Activated CD8-positive, alpha-beta memory T cell treated with anti-CD3 and anti-CD28 coated beads for 4 hours (primary cell): Measurements from ENCODE around the gene CCDC149.

Experiments
- DNase-seq, 2 donors: peaks; one replicate each; pipeline ENCODE4 v3.0.0-alpha.2; 2020; ENCODE audit warnings: low read depth in 2 of 2

Gene CCDC149

DNA sequence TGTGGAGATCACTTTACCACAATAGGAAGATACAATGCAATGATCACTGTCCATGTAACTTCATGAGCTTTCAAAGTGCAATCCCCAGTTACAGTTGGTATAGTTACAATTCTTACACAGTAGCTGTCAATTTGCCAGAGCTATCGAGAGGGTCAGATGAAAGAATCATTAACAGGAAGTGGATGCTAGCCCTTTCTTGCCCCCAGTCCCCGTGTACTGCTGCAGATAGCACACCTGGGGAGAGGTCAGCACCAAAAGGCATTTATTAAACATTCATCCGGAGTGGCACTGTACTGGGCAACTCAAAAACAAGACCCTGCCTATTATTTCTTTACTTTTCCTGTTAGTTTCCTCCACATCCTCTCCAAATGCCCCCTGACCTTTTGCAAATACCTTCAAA is 69.7 kb downstream of the CCDC149 start:
- DNase-seq, result no peak

DNA sequence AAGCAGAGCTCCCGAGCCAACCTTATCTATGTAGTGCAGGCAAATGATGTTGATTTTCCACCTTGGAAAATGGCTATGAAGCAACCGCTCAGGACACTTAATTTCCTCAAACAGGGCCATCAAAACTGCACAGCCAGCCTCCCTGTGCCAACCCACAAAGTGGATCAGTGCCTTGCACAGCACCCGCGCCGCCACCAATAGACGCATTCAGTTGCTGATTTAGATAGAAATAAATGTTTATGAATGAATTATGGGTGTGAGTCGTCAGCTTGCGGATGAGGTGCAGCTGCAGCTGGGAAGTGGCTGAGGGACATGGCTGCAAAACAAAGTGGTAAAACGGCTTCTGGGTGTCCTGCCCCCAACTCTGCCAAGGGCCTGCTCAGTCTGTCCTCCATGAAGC is 70.5 kb downstream of the CCDC149 start:
- no peak for DNase-seq

DNA sequence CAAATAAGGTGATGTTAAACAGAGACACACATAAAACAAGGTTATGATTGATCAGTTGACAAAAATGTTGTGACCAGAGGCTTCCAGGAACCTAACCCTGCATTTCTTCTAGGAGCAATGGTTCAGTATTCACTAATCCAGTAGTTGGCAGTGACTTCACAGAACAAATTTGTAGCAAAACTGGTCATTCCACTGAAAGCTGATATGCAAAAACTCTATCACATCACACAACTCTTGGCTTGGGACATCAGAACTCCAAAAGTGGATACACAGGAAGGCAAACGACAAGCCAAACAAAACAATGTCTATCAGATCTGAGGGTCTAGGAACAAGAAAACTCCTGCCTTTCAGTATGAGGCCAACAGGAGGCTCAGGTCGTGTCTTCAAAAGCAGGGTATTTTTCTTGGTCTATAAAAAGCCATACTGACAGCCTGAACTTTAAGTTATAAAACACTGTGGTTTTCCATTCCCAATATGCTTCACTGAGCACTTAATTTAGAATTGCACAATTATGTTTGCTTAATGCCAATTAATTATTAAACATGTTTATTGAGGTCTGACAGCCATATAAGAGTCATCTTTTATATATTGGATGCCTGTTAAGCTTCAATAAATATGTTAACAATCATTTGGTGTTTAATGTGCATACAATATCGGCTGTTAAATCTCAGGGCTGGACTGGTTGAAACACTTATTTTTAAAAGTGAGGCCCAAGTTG is 71.9 kb downstream of the CCDC149 start:
- no peak for DNase-seq

DNA sequence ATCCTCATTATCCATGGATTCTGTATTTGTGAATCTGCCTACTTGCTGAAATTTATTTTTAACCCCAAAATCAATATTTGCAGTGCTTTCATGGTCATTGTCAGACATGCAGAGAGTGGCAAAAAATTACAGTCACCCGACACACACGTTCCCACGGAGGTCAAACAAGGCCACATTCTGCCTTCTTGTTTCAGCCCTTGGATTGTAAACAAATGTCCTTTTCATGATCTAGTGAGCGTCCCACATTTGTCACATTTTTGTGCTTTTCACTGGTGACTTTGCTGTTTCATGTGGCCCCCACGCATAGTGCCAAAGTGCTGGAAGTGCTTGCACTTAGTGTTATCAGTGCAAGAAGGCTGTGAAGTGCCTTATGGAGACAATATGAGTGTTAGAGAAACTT is 72.5 kb downstream of the CCDC149 start:
- DNase-seq, result no peak

DNA sequence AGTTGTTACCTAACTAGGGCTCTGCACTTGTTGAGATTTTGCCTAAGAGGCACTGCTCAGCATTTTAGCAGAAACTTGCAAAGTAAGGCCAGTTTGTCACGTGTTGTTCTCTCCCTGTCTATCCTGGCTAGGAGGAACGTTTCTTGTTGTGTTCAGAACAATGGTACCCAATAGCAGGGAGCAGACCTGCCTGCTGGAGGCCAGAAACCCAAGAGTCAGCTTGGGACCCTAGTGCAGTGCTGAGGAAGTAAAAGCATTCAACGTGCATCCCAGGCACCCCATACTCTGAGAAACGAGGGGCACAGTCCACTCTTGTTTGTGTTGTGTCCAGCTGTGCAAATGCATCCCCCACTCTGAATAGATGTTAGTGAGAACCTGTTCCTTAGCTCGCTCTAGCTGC is 75.1 kb downstream of the CCDC149 start:
- no peak for DNase-seq

DNA sequence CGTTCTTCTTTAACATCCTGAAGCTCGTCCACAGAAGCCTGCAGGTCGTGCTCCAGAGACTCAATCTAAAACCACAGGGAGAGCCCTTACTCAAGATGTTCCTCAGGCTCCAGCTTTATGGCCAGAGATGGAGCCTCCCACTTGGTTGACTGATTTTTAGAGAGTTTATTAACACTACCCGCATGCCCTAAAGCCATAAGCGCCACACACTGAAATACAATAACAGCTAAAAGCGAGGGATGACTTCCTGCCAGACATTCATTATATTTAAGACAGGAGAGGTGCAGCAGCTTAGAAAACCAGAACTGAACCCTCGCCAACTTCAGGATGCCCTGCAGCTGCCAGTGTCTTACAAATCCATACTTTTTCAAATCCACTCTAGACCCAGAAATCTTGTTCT is 75.5 kb downstream of the CCDC149 start:
- DNase-seq, result no peak

DNA sequence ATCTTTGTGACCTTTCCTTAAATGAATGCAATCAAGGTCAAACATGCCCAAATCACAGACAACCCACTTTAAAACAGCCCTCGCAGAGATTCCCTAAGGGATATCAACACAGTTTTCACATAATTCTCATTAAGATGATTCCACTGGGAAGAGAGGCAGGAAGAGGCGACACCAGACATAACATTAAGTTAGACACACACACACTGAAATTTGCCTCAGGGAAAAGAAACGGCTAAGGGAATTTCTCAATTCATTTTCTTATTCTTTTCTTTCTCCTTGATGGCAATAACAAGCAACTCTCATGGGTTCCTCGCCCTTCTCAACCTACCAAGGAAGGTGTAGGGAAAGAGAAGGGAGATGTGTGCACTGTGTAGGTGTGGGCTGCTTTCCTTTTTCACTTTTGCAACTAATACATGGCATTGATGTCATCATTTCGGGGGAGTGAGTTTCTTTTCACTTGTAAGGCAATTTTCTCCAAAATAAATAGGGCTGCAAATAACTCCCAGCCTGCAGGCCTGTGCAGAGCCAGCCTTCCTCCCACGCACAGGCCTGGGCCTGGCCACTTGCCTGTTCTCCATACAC is 76.1 kb downstream of the CCDC149 start:
- no peak for DNase-seq

DNA sequence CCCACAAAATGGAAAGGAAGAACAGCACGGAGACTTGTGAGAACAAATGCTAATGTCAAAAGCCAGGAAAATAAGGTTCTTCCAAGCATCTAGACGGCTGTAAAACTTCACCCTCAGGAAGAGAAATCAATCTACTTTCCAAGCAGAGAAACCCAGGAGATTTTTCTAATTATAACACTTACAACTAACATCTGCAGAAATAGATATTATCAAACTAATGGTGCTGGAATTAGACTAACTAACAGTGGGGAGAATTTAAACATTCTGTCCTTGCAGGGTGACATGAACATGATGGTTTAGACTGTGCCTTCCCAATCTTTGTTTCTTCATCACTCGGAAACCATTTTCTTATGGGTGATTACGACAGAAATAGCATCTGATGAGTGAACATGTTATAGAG is 77.1 kb downstream of the CCDC149 start:
- no peak for DNase-seq

DNA sequence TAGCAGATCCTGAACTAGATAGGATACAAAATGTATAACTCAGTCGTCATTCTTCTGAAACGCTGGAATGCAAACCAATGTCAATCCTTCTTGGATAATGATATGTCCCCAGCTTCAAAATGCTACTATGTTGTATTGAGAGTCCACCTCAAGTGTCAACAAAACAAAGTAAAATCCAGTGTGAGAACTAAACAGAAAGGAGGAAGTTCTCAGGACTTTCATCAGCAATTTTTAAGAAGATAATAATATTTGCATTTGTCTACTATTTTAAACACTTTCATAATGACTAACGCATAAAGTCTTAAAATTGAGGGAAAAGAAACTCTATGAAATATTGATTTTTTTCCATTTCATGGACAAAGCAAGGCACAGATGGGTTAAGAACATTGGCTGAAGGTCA is 81.2 kb downstream of the CCDC149 start:
- no peak for DNase-seq

DNA sequence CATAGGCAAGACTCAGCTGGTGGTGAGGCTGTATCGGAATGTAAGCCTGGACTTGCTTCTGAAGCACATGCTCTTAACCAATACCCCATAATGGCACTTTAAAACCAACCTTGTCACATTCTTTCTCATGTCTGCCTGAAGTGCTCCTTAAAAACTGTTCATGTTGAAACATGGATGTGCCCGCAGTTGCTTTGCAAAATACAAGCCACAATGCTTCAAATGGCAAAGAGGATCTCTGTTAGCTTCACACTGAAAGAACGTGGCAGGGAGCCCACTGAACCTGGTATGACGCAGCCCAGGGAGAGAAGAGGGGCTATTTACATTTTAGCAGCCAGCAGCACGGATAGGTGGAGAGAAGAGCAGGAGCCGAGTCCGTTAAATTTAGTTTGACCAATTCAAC is 88.1 kb downstream of the CCDC149 start:
- no peak for DNase-seq

DNA sequence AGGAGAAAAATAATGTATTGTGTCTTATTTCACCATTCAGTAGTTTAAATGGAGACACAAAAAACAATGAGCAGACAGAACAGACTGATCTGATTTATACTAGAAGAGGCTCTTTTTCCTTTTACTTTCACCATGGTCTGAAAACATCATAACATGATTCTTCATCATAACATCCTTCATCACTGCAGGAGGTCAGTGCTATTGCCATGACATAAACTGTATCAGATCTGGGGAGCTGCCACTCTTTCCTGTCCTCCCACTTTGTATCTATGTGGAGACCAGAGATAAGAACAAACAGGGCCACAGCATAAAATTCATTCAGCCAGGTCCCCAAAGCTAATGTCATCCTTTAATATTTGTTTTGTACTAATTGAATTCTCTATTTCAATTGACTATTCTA is 92.3 kb downstream of the CCDC149 start:
- no peak for DNase-seq

DNA sequence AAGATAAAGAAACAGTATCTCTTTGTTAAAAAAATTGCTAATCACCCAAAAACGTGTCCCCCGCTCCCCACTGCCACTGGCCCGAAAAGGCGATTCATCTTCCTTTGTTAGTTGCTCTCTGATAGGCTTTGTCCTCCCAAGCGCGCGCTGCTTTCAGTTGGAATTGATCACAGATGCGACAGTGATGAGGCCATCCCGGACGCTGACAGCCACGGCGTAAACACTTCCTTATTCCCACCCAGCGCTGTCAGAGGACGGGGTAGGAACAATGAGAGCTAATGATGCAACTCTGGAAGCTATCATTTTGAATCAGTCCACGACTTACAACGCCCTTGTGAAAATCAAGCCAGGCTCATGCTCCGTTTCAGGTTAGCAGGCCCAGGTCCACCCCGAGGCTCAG is 96.0 kb downstream of the CCDC149 start:
- no peak for DNase-seq

DNA sequence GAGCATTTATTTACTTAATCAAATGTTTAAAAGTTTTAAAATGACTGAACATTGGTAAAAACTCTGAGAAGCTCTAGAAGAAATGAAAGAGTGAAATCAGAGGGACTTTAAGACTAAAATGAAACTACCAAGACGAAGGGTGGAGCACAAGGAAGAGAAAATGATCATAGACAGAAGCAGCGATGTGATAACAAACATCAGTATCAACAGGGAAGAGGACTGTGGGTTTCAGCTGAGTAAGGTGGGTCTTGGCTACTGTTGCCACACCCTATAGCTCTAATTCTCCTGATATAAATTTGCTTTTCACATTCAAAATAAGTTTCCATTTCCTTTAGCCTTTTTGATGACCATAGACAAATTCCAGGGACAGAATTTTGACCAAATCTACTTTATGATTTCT is 99.1 kb downstream of the CCDC149 start:
- DNase-seq, result no peak

DNA sequence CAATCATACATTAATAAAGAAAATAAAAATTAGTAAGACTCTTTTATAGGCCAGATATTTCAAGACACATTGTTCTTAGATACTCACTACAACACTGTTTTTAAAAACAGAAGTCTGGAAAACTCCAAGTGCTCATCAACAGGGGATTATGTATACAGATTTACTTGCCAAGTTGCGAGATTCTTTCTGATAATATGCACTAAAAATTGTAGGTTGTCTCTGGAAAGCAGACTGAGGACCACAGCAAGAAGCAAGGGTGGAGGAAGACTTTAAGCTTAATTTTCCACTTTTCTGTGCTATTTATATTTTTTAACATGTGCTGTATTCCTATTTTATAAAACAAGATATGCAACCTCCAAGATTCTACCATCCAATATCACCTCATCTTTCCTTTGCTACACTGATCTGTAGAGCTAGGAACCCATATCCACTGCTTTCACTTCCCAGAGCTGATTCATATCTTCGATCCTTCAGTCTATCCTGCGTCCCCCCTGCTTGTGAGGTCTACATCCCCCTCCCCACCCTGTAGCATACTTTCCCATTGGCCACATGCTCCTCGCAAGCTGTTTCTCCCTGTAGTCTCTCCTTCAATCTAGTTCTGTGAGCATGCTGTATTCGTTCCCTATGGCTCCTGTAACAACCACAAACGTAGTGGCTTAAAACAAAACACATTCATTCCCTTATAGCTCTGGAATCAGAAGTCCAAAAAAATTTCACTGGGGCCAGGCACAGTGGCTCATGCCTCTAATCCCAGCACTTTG is 101.8 kb downstream of the CCDC149 start:
- no peak for DNase-seq

DNA sequence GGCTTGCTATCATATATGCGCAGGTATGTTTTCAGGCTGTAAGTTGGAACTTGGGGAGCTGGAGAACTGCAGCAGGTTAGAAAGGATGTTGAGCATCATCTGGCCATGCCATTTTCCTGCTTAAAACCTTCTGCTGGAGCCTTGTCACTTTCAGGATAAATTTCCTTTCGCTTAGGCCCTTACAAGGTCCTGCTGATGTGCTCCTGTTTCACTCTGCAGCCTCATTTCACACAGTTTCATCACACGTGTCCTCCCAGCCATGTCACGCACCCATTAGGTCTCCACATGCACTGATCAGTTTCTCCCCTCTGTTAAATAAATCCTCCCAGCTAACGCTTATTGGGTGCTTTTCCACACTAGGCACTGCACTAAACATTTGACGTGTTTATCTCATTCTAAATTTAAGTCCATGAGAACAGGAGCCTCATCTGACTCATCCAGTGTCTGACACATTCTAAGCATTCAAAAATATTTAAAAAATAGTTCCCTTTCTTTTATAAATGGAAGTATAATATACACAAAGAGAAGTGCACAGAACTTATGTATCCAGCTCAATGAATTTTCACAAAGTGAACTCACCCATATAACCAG is 102.9 kb downstream of the CCDC149 start:
- no peak for DNase-seq

DNA sequence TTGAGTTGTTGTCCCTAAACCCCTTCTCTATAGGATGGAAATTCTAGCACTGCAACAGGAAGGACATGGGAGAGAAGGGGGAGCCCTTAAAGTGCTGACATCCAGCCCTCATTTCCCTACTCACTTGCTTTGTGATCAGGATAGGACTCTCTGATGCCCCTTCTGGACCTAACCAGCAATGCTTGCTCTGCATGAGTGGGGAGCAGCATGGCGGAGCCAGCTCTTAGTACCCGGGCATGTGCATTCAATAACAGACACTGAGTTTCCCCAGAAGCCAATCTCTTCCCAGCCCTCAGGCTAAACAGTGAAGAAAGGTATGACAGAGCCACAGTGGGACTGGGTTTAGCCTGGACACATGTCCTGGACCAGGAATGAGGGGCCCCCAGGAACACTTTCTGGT is 103.5 kb downstream of the CCDC149 start:
- DNase-seq, result no peak

DNA sequence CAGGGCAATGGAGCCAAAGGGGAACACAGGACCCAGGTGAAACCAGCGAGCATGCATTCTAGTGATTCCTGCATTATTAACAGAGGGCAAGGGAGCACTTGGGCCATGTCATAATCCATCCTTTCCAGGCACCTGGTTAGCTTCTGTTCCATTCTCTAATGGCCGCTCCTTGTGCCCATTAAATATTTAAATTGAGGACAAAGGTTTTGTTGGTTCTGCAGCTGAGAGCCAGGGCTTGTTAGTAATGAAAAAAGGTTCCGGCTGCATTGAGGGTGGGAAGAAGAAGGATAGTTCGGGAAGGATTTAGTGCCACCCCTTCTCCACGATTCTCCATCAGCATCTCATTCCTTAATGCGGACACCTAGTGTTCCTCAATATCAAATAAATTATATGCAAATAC is 103.9 kb downstream of the CCDC149 start:
- DNase-seq, result no peak

DNA sequence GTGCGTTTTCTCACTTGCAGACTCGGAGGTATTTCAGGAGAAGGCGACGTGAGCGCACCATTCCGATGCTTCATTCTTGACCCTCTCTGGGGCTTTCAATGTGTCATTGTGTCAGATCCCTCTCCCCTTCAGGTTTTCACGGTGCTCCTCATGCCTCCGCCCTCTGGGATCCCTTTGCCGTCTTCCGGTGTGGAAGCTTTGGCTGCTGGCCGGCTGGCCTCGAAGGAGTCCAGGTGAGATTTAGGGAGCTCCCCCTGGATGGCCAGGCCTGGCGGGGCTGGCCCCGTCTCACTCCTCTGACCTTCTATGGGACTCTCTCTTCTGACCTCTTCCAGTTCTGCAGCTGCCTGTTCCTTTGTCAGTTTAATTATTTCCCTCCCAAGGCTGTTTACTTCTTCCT is 104.6 kb downstream of the CCDC149 start:
- no peak for DNase-seq

DNA sequence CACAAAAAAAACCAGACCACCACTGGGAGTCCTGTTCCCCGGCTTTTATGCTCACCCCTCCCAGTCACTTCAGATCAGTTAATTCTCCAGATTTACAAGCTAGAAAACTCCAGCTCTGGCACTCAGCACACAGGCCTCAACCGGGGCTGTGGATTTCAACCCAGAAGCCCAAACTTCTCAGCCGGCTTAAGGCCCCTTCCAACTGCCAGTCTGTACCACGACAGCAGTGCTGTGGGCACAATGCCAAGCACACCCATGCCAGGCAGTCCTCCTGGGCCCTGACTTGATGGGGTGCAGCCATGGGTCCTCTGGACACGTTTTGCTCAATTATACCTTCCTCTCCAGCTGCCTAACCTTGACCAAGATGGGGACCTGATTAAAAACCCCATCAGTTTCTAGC is 105.2 kb downstream of the CCDC149 start:
- no peak for DNase-seq

DNA sequence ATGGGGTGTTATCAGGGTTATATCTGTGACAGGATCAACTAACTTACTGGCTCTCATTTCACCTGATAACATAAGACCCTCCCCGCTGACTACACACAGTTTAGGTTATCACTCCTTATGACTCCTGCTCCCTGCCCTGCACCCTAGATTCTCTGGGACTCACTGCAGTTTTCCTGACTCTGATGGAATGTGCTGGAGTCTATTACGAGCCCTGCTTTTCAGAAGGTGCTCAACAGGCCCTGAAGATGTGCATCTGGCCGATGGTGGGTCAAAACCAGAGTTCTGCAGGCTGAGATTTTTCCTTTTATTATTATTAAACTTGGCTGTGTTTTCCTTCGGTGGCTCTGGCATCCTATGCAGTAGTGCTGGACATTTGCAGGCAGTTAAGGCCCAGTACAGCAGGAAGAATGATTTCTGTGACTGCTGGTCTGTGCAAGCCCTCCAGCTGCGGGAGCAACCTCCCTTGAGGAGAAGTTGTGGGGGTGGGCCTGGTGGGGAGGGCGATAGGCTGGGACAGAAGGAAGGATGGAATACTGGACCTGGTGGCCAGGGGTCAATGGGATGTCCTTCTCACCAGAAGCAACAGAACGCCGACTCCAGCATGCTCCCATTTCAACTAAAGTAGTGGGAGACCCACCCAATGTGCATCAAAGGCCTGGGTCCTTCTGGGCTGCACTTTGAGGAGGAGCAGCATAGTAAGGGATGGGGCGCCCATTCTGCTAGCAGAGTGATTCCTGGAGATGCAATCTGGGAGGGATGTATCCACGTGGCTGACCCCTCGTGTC is 106.4 kb downstream of the CCDC149 start:
- DNase-seq, result no peak

DNA sequence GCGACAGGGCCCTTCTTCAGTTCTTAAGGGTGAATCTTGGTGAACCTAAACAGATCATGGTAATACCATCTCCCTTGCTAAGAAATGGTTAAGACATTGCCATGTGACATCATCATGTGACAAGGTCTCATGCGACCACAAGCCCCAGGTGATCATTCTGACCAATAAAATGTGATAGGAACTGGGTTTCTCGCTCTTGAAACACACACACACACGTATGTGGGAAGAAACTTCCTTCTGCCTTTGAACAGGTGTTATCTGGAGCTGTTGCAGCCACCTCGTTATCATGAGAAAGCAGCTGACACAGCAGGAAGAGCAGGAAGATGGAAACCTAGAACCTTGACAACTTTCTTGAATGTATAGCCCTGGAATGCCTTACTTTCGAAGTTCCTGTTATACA is 107.3 kb downstream of the CCDC149 start:
- no peak for DNase-seq

DNA sequence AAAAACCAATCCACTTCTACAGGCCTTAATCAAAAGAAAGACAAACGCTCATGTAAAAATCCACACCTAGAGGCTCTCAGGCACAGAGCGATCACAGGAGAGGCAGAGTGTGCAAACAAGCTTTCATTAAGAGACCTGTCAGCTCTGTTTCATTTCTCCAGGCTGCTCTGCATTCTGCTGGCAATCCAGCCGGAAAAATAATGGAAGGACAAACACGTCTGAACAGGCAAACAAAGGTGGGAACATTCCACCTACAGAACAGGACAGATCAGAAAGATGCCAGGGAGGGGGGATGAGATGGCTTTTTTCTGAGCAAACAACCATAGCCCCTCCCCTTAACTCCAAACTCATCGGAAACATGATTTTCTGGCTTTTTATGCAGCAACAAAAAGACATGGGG is 107.8 kb downstream of the CCDC149 start:
- DNase-seq, result no peak
